Right cardiac atrium (tissue), 5 donors: ENCODE measurements around the gene MIS18BP1. TPM values are rescaled to one million over a fixed set of nuclear protein-coding genes. Genes with fewer than 3 reads are reported as not detected.

Experiments
- polyA plus RNA-seq: library from polyadenylated mRNA; stranded (reverse); fragments of 200-250 nt; gene quantifications from one replicate; pipeline ENCODE4 v1.2.3, GENCODE V29; 2013
- total RNA-seq, 4 donors: library from RNA; stranded (reverse); fragmentation: NEBNext Ultra II Directional; extraction: Animal tissue kit (Norgen Biotek cat#: 25700); gene quantifications; one replicate each; pipeline ENCODE4 v1.2.1, GENCODE V29; 2021
- donor health status: healthy with polysubstance abuse.
- donor health status: DM: no; HTN: yes; CAD: no.
- donor health status: DM: no; HTN: no; CAD: no.
- donor health status: DM: no; HTN: yes; CAD: no; lungs with severe emphysema.
- donor health status: DM: yes; HTN: yes; CAD: no.

The MIS18BP1 gene
- total and polyA plus RNA-seq, 5 donors: 3.5 to 9.3 (median 7.8) TPM

Other genes starting within 250 kb of the MIS18BP1 start
- gene PRPF39, start 169.1 kb downstream of the MIS18BP1 start, total RNA-seq: 10 to 100 TPM; 13.4 to 20.7 (median 17.3) TPM
- 10.5 TPM for gene PRPF39, start 169.1 kb downstream of the MIS18BP1 start, polyA plus RNA-seq
- 10 to 100 TPM; 81.4 to 91.9 (median 87.8) TPM for gene FKBP3, start 118.7 kb downstream of the MIS18BP1 start, total RNA-seq
- 189 TPM for gene FKBP3, start 118.7 kb downstream of the MIS18BP1 start, polyA plus RNA-seq
- gene FANCM, start 117.3 kb downstream of the MIS18BP1 start, total RNA-seq: 1 to 10 TPM; 2.9 to 4.1 (median 3.9) TPM
- gene FANCM, start 117.3 kb downstream of the MIS18BP1 start, polyA plus RNA-seq: 1.9 TPM